Activated CD4-positive, alpha-beta memory T cell treated with anti-CD3 and anti-CD28 coated beads, Interleukin-2, amount 10 ng/mL, durations not matched to agents 7 days and 5 days (primary cell): ENCODE data around the gene NID1. TPM values are rescaled to one million over a fixed set of nuclear protein-coding genes. Genes with fewer than 3 reads are reported as not detected.

ENCODE experiments used
- CTCF ChIA-PET: fragments of 350-600 bp; sonication (Branson Sonifier 250); formaldehyde crosslinking; loops from one replicate; lab custom pipeline; 2021; ENCODE audit warnings: antibody characterized with exemption, inconsistent platforms; lab: Charles Lee
- POLR2A ChIA-PET: fragments of 350-600 bp; sonication (Branson Sonifier 250); formaldehyde crosslinking; loops from one replicate; lab custom pipeline; 2021; ENCODE audit warnings: antibody characterized with exemption; lab: Charles Lee
- DNase-seq: peaks from one replicate; pipeline ENCODE4 v3.0.0-alpha.2; 2020
- H3K27ac Mint-ChIP-seq: one replicate; pipeline ENCODE4 v1.8.0; 2021; ENCODE audit warnings: mild to moderate bottlenecking, mixed read lengths
- H3K27me3 Mint-ChIP-seq: one replicate; pipeline ENCODE4 v1.8.0; 2021; ENCODE audit warnings: mixed read lengths
- H3K36me3 Mint-ChIP-seq: one replicate; pipeline ENCODE4 v1.8.0; 2021; ENCODE audit warnings: low read depth, mixed read lengths
- H3K4me1 Mint-ChIP-seq: one replicate; pipeline ENCODE4 v1.8.0; 2021; ENCODE audit warnings: mixed read lengths
- H3K4me3 Mint-ChIP-seq: one replicate; pipeline ENCODE4 v1.8.0; 2021; ENCODE audit warnings: mild to moderate bottlenecking, mixed read lengths
- H3K9me3 Mint-ChIP-seq: one replicate; pipeline ENCODE4 v1.8.0; 2021; ENCODE audit warnings: mixed read lengths
- total RNA-seq, 2 experiments: library from RNA; stranded (reverse); gene quantifications; one replicate each; pipeline ENCODE4 v1.2.3, GENCODE V29; 2021

NID1 gene
- total RNA-seq, 2 experiments from 2014 or later = 0.45 TPM

DNA sequence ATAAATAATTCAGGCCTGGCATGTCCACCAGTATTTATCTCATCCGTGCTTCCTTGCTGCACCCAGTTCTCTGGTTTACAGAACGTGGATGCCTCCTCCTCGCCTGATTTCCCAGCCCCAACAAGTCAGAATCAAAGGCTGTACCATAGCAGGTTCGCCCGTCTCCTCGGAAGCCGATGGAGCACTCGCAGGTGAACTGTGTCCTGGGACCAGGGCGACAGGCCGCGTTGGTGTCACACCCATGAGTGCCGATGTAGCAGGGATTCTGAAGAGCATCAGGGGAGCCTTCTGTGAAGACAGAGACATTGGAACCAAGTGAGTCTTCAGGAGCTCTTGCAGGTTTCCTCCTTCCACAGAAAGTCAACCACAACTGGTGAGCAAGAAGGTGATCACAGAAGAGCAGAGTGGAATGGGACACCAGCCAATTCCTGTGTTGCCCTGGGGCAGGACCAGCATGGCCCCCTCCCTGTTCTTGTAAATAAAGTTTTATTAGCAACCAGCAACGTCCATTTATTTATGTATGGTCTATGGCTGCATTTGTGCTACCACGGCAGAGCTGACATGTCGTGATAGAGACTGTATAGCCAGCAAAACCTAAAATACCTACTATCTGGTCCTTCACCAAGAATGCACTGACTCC, 40.8 kb downstream of the NID1 start:
- no peak overlapping the region for H3K4me3 Mint-ChIP-seq
- no peak overlapping the region for H3K27ac Mint-ChIP-seq
- peaks cover 9% of the 10 kb centered on the region for H3K4me1 Mint-ChIP-seq
- no peak for DNase-seq
- ChIA-PET POLR2A (no interaction called here), CTCF (no interaction called here)
- no peaks in the 10 kb centered on the region for H3K9me3 Mint-ChIP-seq
- peaks cover 5% of the 10 kb centered on the region for H3K27me3 Mint-ChIP-seq
- H3K36me3 Mint-ChIP-seq = no peaks in the 10 kb centered on the region

- Mint-ChIP-seq H3K9me3 (no peaks in the 10 kb centered on the region), H3K36me3 (no peaks in the 10 kb centered on the region), H3K27ac (no peak overlapping the region), H3K4me1 (peaks cover 3% of the 10 kb centered on the region), H3K27me3 (peaks cover 10% of the 10 kb centered on the region), H3K4me3 (no peak overlapping the region)
- POLR2A ChIA-PET = no interaction called here
- CTCF ChIA-PET = interaction anchor here (1.3 kb wide), 1 partner anchor 50 kb away, joined by 5 read pairs; no protein-coding TSS in a partner anchor
- no peak for DNase-seq
Observed at GRCh38 chr1:236021424-236022135, 43.3 kb downstream of the NID1 start.

- no peaks in the 10 kb centered on the region for H3K4me1 Mint-ChIP-seq
- no peak for DNase-seq
- H3K36me3 Mint-ChIP-seq = no peaks in the 10 kb centered on the region
- ChIA-PET POLR2A (no interaction called here), CTCF (interaction anchor here (1.3 kb wide), 1 partner anchor 49 kb away, joined by 5 read pairs; no protein-coding TSS in a partner anchor)
- H3K27ac Mint-ChIP-seq = no peak overlapping the region
- no peaks in the 10 kb centered on the region for H3K9me3 Mint-ChIP-seq
- H3K27me3 Mint-ChIP-seq = peaks cover 16% of the 10 kb centered on the region
- H3K4me3 Mint-ChIP-seq = no peak overlapping the region
Observed at GRCh38 chr1:236020359-236021219, 44.3 kb downstream of the NID1 start.

- Mint-ChIP-seq H3K27ac (no peak overlapping the region), H3K4me1 (no peaks in the 10 kb centered on the region), H3K27me3 (peaks cover 17% of the 10 kb centered on the region), H3K9me3 (no peaks in the 10 kb centered on the region), H3K36me3 (no peaks in the 10 kb centered on the region), H3K4me3 (no peak overlapping the region)
- DNase-seq = no peak
- ChIA-PET CTCF (interaction anchor here (0.7 to 1.4 kb wide), 2 partner anchors 12 to 47 kb away, joined by 3 read pairs; no protein-coding TSS in a partner anchor), POLR2A (interaction anchor here (1.2 kb wide), 1 partner anchor 20 kb away, joined by 3 read pairs; no protein-coding TSS in a partner anchor)
Observed at GRCh38 chr1:236018885-236019453, 45.9 kb downstream of the NID1 start.

DNA sequence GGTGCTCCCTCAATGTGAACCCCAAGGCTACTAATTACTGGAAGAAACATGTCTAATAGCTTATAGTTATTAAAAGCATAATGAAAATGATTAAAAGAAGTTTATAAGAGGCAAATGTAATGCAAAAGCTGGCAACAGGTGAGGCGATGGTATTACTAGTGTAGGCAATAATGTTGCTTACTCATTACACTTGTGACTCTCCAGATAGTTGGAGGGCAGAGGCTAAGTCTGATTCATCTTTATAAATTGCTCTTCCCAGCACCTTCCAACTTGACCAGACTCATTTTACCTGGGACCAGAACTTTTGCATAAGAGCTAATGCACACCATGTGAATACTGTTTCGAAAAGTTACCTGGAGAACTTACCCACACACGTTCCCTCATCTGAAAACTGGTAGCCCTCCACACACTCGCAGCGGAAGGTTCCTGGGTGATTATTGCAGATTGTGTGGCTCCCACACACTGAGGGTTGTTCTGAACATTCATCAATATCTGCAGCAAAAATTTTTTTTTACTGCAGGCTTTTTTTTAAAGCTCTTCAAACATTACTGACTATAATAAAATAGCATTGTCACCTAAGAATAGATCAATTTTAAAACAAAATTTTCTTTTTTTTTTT, 48.0 kb downstream of the NID1 start:
- DNase-seq = no peak
- ChIA-PET CTCF (no interaction called here), POLR2A (interaction anchor here (0.6 kb wide), 1 partner anchor 872 kb away, joined by 3 read pairs; no protein-coding TSS in a partner anchor)
- H3K4me3 Mint-ChIP-seq = no peak overlapping the region
- H3K36me3 Mint-ChIP-seq = no peaks in the 10 kb centered on the region
- no peaks in the 10 kb centered on the region for H3K4me1 Mint-ChIP-seq
- H3K27me3 Mint-ChIP-seq = peaks cover 17% of the 10 kb centered on the region
- H3K9me3 Mint-ChIP-seq = no peaks in the 10 kb centered on the region
- H3K27ac Mint-ChIP-seq = no peak overlapping the region

DNA sequence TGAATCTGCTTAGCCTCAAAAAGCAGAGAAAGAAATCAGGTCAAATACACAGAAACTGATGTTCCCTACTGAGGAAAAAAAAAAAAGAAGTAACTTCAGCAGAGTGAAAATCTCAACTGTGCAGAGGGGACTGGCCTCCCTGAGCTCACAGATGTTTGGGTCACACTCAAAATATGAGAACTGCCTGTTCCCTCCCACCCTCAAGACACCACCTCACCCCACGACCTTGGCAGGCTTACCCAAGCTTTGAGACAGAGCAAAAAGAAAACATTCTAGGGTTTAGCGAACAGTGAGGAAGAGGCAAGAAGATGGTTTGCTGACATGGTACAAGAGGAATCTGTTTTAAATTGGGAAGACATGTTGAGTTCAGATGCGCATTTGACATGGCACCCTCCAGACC, 48.8 kb downstream of the NID1 start:
- Mint-ChIP-seq H3K4me1 (no peaks in the 10 kb centered on the region), H3K27ac (no peak overlapping the region), H3K36me3 (no peaks in the 10 kb centered on the region), H3K27me3 (peaks cover 17% of the 10 kb centered on the region), H3K4me3 (no peak overlapping the region), H3K9me3 (no peaks in the 10 kb centered on the region)
- POLR2A ChIA-PET = no interaction called here
- DNase-seq = no peak
- CTCF ChIA-PET = no interaction called here

DNA sequence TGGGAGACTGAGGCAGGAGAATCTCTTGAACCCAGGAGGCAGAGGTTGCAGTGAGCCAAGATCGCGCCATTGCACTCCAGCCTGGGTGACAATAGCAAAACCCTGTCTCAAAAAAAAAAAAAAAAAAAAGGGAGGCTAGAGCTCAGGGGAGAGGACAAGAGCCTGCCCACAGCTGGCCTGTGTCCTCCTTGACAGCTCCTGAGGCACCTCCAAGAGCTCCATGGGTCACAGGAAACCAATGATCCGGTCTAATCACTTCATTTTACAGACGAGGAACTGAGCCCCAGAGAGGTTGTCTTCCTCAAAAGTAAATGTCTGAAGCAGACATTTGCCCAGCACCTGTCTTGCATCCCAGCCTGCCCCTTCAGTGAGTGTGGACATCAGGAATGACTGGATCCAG, 49.4 kb downstream of the NID1 start:
- CTCF ChIA-PET = no interaction called here
- DNase-seq = no peak
- no peak overlapping the region for H3K27ac Mint-ChIP-seq
- H3K36me3 Mint-ChIP-seq = no peaks in the 10 kb centered on the region
- H3K27me3 Mint-ChIP-seq = peaks cover 17% of the 10 kb centered on the region
- no peak overlapping the region for H3K4me3 Mint-ChIP-seq
- H3K9me3 Mint-ChIP-seq = no peaks in the 10 kb centered on the region
- H3K4me1 Mint-ChIP-seq = no peaks in the 10 kb centered on the region
- POLR2A ChIA-PET = no interaction called here

- CTCF ChIA-PET = no interaction called here
Observed at GRCh38 chr1:236013330-236013729, 51.6 kb downstream of the NID1 start.

DNA sequence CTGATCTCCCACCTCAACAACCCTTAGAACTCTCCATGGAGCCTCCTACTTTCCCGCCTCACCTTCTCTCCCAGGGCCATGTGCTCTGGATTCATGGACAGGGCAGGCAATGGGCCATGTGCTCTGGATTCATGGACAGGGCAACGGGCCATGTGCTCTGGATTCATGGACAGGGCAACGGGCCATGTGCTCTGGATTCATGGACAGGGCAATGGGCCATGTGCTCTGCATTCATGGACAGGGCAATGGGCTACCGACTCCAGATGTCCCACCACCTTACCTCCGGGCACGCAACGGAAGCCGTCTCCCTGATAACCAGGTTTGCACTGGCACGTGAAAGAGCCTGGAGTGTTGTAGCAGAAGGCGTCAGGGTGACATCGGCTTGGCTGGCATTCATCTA, 53.2 kb downstream of the NID1 start:
- DNase-seq = no peak
- POLR2A ChIA-PET = no interaction called here
- Mint-ChIP-seq H3K36me3 (no peaks in the 10 kb centered on the region), H3K4me3 (no peak overlapping the region), H3K9me3 (no peaks in the 10 kb centered on the region), H3K4me1 (no peaks in the 10 kb centered on the region), H3K27ac (no peak overlapping the region), H3K27me3 (peaks cover 7% of the 10 kb centered on the region)
- CTCF ChIA-PET = no interaction called here

More at GRCh38 chr1:236013330-236013729, 51.6 kb downstream of the NID1 start:
- Mint-ChIP-seq H3K27ac (no peak overlapping the region), H3K4me3 (no peak overlapping the region), H3K27me3 (peaks cover 12% of the 10 kb centered on the region), H3K36me3 (no peaks in the 10 kb centered on the region), H3K9me3 (no peaks in the 10 kb centered on the region), H3K4me1 (no peaks in the 10 kb centered on the region)
- POLR2A ChIA-PET = interaction anchor here (1.6 kb wide), 1 partner anchor 15 kb away, joined by 4 read pairs; no protein-coding TSS in a partner anchor
- no peak for DNase-seq

DNA sequence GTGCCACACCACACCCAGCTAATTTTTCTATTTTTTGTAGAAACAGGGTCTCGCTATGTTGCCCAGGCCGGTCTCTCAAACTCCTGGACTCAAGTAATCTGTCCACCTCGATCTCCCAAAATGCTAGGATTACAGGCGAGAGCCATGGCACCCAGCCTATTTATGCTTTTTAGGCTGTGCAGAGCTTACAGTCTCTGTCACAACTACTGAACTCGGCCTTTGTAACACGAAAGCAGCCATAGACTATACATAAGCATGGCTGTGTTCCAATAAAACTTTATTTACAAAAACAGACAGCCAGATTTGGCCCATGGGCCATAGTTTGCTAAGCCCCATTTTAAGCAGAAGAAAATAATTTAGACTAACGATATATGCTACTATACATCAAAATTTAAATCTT, 54.4 kb downstream of the NID1 start:
- no peaks in the 10 kb centered on the region for H3K36me3 Mint-ChIP-seq
- H3K4me1 Mint-ChIP-seq = no peaks in the 10 kb centered on the region
- no peak for DNase-seq
- POLR2A ChIA-PET = no interaction called here
- peaks cover 1% of the 10 kb centered on the region for H3K27me3 Mint-ChIP-seq
- H3K4me3 Mint-ChIP-seq = no peak overlapping the region
- H3K9me3 Mint-ChIP-seq = no peaks in the 10 kb centered on the region
- CTCF ChIA-PET = interaction anchor here (1.2 kb wide), 1 partner anchor 38 kb away, joined by 4 read pairs; no protein-coding TSS in a partner anchor
- H3K27ac Mint-ChIP-seq = no peak overlapping the region

- POLR2A ChIA-PET = no interaction called here
- Mint-ChIP-seq H3K9me3 (no peaks in the 10 kb centered on the region), H3K36me3 (no peaks in the 10 kb centered on the region), H3K4me1 (no peaks in the 10 kb centered on the region), H3K27ac (no peak overlapping the region), H3K27me3 (peaks cover 1% of the 10 kb centered on the region), H3K4me3 (no peak overlapping the region)
- DNase-seq = no peak
- CTCF ChIA-PET = no interaction called here
Observed at GRCh38 chr1:236009857-236010256, 55.0 kb downstream of the NID1 start.

GRCh38 chr1:236009191-236009590, 55.7 kb downstream of the NID1 start:
- peaks cover 1% of the 10 kb centered on the region for H3K27me3 Mint-ChIP-seq
- H3K36me3 Mint-ChIP-seq = no peaks in the 10 kb centered on the region
- no peak for DNase-seq
- no peak overlapping the region for H3K27ac Mint-ChIP-seq
- H3K4me3 Mint-ChIP-seq = no peak overlapping the region
- no peaks in the 10 kb centered on the region for H3K9me3 Mint-ChIP-seq
- ChIA-PET POLR2A (no interaction called here), CTCF (no interaction called here)
- H3K4me1 Mint-ChIP-seq = peaks cover 2% of the 10 kb centered on the region
